GM21367 (cell line): ENCODE measurements around the gene PODXL2.

Experiments
- ATAC-seq: cut with Tn5 transposase; IDR thresholded peaks from one replicate; pipeline ENCODE4 v1.9.1; 2021; ENCODE audit not compliant: unreplicated experiment

The PODXL2 gene

GRCh38 chr3:127629467-127630403 lies 750 bp downstream of the PODXL2 start:
- ATAC-seq, result no peak

DNA sequence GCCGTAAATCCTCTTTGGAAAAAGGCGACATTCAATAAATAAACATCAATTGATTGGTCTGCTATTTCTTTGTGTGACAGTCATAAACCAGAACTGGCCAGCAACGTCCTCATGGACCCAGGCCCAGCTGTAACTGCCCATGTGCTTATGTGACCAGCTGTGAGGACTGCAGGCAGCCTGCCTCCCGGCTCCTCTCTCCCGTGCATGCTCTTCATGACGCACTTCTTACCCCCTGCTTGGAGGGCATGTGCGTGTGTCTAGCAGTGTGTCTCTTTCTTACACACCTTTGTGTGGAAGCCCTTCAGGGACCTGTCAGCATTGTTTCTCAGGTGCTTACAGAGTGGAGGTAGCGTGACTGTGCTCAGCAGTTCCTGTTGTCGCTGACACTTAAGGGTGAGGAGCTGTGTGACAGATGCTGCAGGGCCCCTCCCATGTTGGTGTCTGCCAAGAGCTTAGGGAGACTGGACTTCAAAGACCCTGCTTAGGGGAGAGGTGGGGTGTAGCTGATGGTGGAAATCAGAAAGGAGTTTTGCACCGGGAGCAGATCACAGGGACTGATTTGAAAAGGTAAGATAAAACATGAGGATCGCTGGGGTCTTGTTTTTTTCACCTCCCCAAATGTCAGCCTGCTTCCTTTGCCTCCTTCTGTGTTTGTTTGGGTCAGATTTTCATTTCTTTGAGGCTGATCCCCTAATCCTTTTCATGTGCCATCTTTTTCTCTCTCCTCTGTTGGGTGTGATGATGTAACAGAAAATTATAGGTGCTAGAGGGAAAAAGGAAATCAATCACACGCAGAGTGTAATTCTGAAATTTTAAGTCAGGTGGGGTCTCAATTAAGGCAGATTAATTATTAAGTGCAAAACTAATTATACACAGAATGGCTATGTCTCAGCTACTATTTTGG lies 2.1 kb downstream of the PODXL2 start:
- ATAC-seq, result no peak

DNA sequence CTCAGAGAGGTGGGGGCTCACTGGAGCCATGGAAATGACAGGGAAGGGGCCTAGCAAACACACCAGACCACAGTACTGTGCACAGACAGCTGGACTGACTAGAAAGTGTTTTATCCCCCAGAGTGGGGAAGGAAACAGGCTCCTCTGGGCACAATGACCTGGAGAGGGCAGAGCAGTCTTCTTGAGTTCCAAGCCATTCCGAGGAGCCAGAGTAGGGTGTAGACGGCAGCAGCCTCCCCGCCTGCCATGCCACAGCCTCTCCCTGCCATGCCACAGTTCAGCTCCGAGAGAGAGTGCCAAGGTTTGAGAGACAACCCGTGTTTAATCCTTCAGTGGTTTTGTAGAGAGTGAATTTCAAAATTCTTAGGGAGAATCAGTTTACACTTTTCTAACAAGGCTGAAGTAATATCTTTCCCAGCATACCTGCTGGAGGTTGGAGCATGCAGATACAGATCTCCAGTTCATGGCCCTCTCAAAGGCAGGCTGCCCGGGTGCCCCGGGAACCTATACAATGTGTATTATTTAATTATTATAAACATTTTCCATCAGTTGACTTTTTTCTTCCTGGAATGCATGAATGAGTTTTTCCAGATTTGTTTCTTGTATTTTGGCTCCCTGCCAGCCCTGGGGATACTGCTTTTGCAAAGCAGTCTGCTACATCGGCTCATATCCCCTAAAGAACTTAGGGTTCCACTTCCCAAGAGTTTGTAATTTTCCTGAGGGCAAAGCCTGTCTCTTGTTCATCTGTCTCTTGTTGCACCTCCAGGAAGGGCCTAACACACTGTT lies 3.2 kb downstream of the PODXL2 start:
- ATAC-seq, result no peak

DNA sequence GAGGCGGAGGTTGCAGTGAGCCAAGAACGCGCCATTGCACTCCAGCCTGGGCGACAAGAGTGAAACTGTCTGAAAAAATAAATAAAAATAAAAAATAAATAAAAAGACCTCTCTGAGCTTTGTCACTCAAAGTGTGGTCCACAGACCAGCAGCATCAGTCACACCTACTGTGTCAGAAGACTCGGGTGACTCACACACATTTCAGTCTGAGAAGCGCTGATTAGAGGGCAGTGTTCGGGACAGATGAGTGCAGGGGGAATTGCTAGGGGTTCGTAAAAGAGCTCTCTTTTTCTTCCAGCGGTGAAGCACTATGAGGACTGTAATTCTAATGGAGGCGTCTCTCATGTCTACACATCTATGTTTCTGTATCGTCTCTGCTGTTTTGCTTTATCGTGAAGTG lies 5.7 kb downstream of the PODXL2 start:
- ATAC-seq, result no peak

DNA sequence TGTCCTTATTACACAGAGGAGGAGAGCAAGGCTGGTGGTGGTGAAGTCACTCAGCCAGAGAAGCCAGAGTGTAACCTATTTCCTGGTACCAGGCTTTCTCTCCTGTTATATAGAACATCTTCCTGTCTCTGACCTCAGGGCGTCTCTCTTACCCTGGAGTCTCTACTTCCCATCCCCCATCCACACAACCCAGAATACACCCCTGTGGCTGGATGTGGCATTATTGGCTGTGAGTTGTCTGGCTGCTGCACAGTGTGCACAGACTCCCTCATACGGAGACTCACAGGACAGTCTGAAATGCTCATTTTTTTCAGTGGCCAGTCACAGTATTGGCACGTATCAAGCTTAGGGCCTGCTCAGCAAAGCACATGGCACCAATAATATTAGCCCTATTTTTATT lies 8.6 kb downstream of the PODXL2 start:
- no peak for ATAC-seq

GRCh38 chr3:127637971-127638370 lies 9.0 kb downstream of the PODXL2 start:
- ATAC-seq, result no peak

DNA sequence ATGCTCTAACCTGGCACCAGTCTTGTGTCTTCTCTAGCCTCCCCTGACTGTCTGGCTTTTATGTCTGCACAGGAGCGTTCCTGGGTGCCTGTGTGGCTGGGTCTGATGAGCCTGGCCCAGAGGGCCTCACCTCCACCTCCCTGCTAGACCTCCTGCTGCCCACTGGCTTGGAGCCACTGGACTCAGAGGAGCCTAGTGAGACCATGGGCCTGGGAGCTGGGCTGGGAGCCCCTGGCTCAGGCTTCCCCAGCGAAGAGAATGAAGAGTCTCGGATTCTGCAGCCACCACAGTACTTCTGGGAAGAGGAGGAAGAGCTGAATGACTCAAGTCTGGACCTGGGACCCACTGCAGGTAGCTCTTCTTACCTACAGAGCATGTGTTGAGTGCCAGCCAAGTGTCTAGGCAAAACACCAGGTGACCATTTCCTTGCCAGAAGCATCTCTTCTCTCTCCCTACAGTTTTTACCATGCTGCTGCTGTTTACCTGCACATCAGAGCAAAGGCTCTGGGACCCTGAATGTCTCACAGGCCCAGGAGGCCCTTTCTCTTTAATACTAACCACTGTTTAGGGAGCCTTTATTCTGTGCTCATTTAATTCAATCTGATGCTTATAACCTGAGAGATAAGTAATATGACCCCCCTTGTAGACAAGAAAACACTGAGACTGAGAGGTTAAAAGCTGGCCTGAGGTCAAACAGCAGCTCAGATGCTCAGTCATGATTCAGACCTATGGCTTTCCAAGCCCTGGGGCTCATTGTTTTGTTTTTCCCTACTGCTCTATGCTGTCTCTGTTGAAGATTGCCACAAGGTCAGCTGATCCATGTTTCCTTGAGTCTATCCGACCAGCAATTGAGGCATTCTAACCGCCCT lies 10.4 kb downstream of the PODXL2 start:
- ATAC-seq, result no peak

- no peak for ATAC-seq
Measured at GRCh38 chr3:127640042-127640355, 11.0 kb downstream of the PODXL2 start.

- ATAC-seq, result no peak
Measured at GRCh38 chr3:127644641-127645370, 15.8 kb downstream of the PODXL2 start.

- no peak for ATAC-seq
Measured at GRCh38 chr3:127645371-127646015, 16.5 kb downstream of the PODXL2 start.

- no peak for ATAC-seq
Measured at GRCh38 chr3:127646501-127647046, 17.6 kb downstream of the PODXL2 start.

DNA sequence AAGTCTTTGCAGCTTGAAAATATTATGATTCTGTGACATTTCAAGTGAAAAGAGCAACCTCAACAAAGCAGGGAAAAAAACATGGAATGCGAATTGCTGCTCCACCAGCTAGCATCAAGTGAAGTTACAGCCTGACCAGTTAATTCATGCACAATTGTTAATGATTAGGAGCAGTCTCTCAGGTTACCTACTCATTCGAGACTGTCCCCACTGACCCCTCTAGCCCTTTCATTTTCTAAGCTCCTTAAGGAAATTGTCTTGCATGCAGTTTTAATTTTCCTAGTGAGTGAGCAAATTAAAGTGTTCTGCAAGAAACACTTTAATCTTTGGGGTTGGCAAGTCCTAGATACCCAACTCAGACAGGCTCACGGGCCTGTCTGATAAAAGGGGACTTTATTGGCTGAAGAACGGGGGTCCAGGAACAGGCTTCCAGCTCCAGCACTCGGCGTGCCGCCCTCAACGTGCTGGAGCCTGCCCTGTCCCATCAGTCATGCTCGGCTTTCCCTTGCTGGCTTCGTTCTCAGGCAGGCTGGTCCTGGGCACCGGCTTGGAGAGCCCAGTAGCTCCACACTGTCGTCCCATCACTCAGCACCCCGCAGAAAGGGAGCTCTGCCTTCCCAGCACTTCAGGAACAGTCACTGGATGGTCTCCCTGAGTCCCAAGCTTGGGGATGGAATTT lies 18.3 kb downstream of the PODXL2 start:
- ATAC-seq, result no peak

DNA sequence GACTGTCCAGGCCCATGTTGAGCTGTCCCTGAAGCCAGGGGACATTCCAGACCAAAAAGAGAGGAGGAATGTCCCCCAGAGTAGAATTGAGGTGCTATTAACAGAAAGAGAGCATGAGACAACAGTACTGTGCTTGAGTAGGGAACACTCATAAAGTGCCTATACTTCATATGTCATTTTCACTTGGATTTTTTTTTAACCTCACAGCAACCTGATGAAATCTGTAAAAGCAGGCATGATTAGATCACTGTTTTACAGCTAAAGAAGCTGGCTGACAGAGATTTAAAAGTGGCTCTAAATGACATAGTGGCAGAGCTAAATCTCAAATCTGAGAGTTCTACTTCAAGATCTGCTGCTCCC lies 18.8 kb downstream of the PODXL2 start:
- ATAC-seq, result no peak

GRCh38 chr3:127650236-127650635 lies 21.3 kb downstream of the PODXL2 start:
- no peak for ATAC-seq

- no peak for ATAC-seq
Measured at GRCh38 chr3:127651516-127652172, 22.7 kb downstream of the PODXL2 start.

DNA sequence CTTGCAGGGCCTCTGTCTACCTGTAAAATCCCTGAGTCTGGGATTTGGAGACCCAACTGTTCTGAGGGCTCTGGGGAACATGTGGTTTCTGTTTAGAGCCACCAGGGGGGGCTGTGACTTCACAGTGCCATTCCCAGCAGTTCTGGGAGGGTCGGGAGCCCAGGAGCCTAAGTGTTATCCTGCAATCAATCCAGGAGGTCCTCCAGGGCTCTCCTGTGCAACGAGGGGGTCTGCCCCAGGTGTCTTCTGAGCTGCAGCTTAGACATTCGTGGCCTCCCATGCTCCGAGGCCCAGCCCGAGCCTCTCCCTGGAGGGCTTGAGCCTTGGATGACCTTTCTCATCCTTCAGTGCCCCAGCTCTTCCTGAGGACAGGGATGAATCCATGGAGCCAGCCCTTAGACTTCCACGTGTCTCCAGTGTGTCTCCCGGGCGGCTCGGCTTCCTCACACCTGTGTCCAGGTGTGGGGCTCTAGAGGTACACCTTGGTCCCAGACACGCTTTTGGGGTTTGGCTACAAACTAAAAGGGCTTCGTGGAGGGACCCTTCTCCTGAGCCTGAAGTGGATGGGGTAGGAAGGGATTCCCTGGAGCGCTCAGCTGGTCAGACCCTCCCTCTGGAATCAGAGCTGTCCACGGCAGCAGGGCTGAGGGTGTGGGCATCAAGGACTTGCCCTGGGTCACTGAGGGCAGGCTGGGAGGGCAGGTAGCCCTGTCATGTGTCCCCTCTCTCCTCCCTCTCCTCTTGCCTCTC lies 23.4 kb downstream of the PODXL2 start:
- ATAC-seq, result no peak

GRCh38 chr3:127654374-127654773 lies 25.4 kb downstream of the PODXL2 start:
- ATAC-seq, result no peak
